GM19099 (cell line): ENCODE results near the gene KCNG4.

Source experiments
- POLR2A ChIP-seq: IDR thresholded peaks from 3 replicates; pipeline ENCODE4 v1.6.1; 2011; ENCODE audit warnings: low read depth; ENCODE audit not compliant: insufficient read length; ENCODE audit errors: extremely low read depth

Gene KCNG4, protein sequence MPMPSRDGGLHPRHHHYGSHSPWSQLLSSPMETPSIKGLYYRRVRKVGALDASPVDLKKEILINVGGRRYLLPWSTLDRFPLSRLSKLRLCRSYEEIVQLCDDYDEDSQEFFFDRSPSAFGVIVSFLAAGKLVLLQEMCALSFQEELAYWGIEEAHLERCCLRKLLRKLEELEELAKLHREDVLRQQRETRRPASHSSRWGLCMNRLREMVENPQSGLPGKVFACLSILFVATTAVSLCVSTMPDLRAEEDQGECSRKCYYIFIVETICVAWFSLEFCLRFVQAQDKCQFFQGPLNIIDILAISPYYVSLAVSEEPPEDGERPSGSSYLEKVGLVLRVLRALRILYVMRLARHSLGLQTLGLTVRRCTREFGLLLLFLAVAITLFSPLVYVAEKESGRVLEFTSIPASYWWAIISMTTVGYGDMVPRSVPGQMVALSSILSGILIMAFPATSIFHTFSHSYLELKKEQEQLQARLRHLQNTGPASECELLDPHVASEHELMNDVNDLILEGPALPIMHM

DNA sequence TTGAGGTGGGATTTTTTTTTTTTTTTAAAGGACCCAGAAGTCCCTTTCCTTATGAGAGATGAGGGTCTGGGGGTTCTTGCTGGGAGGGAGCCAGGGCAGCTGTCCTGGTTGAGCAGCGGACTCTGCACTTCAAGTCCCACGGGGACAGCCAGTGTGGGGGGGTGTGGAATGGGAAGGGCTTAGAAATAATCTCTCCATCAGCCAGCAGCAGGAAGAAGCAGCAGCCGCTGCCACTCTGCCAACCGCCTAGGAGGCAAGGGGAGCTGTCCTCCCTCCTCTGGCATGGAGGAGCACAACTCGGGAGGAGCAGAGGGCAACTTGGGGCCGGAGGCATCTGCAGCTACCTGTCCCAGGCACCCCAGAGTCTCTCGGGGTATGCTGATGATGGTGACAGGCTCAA, at the start of gene KCNG4:
Gene KCNG4, minus strand, starts transcription at position 104 of the 400 bp plus-strand sequence. CDS start 2,527 bp downstream, outside the sequence.
- no peak for TF ChIP-seq POLR2A

DNA sequence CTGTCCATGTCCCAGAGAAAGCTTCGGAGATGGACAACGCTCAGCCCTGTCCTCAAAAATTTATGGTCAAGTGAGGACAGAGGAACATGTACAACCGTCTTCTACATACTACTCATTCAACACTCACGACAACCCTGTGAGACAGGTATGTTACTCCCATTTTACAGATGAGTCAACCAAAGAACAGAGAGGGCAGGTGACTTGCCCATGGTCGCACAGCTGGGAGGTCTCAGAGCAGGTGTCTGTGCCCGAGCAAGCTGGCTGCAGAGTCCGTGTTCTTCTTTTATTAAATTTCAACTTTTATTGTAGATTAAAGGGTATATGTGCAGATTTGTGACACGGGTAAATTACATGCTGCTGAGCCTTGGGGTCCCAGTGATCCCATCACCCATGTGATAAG, 49.1 kb upstream of the KCNG4 start:
- TF ChIP-seq POLR2A, result no peak

DNA sequence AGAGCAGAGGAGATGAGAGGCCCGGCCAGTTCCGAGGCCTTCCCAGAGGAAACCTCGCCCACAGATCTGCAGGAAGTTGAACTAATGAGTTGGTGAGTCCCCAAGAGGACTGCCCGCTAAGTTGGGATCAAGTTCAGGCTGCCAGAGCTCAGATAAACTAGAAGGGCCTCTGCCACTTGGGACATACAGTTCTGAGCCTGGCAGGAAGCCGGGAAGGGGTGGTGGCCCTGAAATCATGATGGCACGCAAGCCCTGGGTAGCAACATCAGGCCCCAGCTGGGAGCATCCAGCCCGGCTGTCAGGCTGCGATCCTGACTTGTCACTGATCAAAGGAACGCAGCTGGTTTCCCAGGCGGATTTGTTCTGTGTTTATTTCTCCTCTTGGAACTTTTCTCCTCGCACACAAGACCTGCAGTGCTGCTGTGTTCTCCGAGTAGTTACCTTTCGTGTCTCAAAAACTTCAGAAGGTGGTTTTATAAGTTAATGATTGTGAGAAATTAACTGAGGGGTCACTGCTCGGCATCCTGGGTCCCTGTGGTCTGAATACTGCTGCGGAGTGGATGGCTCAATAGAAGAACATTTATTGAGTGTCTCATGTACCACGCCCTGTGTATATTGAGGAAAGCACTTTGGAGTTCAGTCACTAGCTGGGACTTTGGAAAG, 46.9 kb upstream of the KCNG4 start:
- no peak for TF ChIP-seq POLR2A

DNA sequence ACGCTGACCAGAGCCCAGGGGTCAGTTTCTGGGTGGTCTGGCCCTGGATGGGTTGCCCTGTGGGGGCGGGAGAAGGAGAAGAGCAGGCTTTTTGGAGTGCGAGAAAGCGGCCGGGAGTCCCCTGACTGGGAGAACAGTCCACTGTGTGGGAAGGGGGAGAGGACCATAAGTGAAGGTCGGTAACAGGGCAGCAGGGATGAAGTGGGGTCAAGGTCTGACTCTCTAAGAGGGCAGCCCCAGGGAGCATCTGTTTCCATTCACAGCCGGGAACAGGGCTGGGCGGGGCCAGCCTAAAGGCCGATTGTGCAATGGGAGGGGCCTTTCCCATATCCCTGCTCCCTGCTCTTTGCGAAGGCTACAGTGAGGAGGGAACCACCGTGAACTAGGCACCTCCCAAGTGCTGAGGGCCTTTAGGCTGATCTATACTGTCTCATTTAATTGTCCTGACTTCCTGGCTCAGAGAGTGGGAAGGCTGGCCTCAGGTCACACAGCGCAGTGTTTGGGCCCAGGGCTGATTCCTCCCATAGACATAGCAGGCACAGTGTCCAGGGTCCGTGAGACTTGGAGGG, 44.4 kb upstream of the KCNG4 start:
- no peak for TF ChIP-seq POLR2A

DNA sequence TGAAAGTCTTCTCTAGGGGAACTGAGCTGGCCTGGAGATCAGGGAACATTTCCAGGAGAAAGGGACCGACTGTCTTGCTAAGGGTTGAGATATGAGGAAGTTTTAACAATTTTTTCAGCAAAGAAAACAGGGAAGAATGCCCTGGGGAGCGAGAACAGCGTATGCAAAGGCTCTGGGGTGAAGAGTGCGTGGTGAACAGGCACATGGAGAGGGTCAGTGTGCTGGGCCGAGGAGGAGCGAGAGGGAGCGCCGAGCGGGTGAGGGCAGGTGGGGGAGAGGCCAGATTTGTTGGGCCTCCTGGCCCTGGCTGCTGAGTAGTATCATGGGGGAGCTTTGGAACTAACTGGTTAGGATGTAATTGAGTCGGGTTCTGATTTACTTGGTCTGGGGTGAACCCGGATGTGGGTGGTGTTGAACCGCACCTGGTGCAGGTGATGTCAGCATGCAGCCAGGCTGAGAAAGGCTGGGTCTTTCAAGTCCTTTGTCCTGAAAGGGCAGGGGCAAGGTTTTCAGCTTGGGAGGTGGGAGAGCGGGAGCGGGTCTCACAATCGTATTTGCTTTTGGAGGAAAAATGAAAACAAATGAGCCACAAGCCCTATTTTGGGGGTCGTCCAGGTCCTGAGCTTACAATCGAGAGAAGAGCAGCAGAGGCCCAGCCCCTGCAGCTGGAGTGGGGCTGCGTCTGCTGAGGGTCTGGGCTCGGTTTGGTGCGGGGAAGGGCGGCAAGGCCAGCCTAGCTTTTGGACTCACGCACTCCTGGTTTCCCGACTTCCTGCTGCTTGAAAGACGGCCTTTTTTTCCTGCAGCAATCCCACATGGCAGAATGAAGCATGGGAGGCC, 43.7 kb upstream of the KCNG4 start:
- TF ChIP-seq POLR2A, result no peak

DNA sequence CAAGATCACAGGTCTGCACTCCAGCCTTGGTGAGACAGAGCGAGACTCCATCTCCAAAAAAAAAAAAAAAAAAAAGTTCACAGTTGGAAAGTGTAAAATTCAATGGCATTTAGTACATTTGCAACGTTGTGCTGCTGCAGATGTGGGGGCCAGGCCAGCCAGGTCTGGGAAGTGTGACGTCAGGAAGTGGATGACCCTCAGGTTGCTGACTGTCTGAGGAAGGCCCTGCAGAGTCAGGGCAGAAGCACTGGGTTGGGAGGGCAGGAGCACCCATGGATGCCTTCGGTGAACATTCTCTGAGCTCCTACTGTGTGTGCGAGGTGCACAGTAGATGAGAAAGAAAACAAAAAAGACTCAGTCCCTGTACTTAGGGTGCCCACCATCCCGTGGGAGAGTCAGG, 42.7 kb upstream of the KCNG4 start:
- TF ChIP-seq POLR2A, result no peak

DNA sequence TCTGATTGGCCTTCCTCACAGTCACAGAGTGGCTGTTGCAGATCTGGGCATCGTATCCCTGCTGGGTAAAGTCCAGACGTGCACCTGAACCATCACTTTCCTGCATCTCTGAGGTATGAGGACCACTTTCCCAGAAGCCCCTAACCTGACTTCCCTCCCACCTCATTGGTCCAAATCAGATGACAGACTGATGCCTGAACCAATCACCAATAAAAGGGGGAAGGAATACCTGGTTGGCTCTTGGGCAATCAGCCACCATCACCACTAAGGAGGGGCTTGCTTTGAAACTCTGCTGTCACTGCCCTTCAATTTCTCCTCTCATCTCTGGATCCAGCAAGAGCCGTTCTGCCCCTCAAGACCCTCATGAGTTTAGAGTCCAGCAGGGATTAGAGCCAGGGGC, 41.3 kb upstream of the KCNG4 start:
- TF ChIP-seq POLR2A, result no peak

DNA sequence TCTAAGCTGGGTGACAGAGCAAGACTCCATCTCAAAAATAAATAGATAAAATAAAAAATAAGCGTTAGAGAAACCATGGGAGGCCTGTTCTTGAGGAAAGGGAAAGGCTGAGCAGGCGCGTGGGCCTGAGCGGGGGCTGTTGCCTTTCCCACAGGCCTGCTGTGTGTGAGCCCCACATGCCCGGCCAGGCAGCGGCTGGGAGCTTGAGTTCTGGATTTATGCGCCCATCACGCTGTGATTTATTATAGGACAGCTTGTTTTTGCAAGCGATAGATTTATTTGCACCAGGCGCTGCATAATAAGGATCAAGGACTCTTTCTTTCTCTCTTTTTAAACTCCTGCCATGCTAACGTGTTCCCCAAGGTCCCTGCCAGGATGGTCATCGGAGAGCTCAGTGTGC, 40.1 kb upstream of the KCNG4 start:
- TF ChIP-seq POLR2A, result no peak

DNA sequence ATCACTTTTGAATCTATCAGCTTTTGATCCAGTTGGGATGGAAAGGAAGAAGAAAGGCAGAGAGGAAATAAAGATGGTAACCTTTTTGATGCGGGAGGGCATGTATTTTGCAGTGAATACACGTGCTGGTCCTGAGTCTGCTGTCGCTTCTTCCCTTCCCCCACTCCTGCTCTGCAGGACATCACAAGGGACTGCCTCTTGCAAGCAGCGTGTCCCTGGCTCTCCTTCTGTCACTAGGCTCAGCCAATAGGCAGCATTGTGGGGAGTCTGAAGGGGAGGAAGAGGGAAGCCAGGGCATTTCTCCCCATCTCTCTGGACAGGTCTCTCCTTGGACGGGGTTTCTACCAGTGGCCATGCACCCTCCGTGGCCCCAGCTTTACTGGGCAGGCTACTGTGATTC, 39.2 kb upstream of the KCNG4 start:
- no peak for TF ChIP-seq POLR2A

DNA sequence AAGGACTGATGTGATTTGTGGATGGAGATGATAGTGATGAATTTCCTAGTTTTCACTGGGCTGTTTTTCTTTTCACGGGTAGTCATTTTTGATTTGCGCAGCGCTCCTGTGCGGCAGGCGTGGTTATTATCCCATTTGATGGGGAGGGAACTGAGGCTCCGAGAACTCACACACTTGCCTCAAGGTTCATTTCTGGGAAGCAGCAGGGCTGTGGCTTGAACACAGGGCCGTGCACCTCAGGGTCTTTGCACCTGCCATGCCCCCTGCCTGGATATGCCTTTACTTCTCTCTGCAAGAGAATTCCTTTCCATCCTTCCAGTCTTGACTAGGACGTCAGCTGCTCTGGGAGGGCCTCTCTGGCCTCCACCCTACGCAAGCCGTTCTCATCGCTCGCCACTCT, 38.5 kb upstream of the KCNG4 start:
- no peak for TF ChIP-seq POLR2A

DNA sequence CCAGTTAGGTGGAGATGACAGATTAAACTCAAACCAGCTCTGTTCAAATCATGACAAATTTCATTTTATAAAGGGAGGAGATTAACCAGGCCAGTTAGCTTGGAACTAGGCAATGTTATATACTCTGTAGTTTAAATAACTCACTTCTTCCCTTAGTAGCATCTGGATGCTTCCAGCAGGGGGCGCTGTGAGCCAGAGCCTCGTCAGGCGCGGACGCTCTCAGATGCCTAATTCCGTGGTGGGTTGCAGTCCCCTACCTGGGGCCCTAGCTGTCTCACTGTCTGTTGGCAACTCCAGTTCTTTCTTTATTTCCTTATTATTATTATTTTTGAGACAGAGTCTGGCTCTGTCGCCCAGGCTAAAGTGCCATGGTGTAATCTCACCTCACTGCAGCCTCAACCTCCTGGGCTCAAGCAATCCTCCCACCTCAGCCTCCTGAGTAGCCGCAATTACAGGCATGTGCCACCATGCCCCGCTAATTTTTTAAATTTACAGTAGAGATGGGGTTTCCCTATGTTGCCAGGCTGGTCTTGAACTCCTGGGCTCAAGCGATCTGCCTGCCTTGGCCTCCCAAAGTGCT, 37.5 kb upstream of the KCNG4 start:
- no peak for TF ChIP-seq POLR2A

DNA sequence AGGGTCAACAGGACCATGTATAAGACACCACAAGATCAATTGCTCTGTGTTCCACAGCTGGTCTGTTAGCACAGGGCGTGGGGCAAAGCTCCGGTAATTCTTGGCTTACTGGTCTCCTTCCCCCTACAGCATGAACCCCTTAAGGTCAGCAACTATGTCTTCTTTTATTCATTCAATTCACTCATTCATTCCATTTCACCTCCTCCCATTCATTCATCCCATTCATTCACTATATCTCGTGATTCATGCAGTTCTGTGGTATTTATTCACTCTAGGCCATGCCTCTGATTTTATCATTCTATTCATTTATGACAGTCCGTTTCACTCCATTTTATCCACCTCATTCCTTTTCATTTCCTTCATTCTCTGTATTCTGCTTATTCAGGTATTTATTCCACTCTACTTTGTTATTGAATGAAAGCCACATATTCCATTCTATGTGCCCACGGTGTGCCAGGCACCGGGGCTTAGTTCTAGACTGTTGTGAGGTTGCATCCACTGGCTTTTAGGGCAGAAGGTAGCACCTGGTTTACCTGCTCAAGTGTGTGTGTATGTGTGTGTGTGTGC, 35.9 kb upstream of the KCNG4 start:
- no peak for TF ChIP-seq POLR2A

DNA sequence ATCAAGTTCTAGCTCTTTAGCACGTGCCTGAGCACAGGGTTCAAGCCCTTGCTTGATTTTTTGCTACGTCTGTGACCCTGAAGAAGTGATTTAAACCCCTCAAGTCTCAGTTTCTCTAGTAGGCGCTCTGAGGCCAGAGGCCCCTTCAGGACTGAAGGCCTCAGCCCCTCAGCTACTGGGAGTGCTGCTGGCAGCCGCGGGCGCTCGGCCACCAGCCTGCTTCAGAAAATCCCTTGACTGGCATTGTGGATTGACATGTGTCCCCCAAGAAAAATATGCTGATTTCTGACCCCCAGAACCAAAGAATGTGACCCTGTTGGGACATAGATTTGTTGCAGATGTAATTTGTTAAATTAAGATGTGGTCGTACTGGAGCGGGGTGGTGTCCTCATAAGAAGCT, 34.7 kb upstream of the KCNG4 start:
- TF ChIP-seq POLR2A, result no peak

DNA sequence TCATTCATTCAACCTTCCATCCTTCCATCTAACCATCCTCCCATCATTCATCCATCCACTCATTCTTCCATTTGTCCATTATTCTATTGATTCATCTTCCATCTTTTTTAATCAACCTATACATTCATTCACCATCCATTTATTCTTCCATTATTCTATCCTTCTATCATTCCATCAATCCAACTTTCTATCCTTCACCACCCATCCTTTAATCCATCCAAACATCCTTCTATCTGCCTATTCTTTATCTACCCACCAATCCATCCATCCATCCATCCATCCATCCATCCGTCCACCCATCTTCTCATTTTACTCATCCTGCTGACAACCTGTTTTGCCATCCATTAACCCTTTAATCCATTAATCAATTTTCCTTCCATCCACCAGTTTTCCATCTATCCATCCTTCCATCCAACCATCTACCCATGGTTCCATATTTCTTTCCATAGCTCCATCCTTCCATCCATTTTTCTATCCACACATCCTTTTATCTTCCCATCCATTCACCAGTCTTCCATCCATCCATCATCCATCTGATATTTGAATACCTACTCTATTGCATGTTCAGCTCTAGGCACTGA, 33.0 kb upstream of the KCNG4 start:
- no peak for TF ChIP-seq POLR2A
